ENCODE data around the gene ADARB2. TPM values are rescaled to one million over a fixed set of nuclear protein-coding genes. Genes with fewer than 3 reads are reported as not detected.
A peak's percentile ranks its signal among the peaks of the same experiment; 100 is the strongest.

ADARB2 gene
- total RNA-seq, 1 experiment from 2014 or later, result 0.90 TPM

DNA sequence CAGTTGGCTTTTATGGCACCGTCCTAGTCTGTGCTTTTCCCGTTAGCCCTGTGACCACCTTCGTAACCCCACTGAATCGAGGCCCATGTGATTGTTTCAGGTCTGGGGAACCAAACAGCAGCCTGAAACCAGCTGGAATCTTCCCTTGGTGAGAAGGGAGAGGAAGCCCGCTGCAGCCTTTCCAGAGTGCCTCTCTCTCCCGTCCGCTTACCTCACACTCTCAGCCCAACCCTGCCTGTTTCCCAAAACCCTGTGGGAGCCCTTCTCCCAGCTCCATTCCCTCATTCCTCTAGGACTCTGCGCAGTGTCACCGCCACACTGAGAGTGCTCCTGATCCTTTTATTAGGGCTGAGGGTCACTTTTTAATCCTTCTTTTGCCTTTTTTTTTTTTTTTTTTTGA, 541.5 kb downstream of the ADARB2 start:
- in situ Hi-C loops (cut with HindIII; ENCODE audit: low pct_unique_long_range_greater_than_20kb, low sequenced_read_pairs), result no loop called here
- DNase-seq (ENCODE audit: low read depth, low spot score), result no peak

DNA sequence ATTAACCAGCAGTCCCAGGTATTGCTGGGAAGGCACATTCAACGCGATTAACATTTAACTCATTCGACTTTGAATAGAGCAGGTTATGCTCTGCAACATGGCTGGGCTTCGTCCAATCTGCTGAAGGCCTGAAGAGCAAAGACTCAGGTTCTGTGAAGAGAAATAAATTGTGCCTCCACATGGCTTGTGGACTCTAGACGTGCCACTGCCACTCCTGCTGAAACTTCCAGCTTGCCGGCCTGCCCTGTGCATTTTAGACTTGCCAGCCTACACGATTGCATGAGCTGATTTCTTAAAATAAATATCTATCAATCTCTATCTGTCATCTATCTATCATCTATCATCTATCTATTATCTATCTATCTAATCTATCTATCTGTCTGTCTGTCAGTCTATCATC, 543.2 kb downstream of the ADARB2 start:
- in situ Hi-C loops (cut with HindIII; ENCODE audit: low pct_unique_long_range_greater_than_20kb, low sequenced_read_pairs), result no loop called here

DNA sequence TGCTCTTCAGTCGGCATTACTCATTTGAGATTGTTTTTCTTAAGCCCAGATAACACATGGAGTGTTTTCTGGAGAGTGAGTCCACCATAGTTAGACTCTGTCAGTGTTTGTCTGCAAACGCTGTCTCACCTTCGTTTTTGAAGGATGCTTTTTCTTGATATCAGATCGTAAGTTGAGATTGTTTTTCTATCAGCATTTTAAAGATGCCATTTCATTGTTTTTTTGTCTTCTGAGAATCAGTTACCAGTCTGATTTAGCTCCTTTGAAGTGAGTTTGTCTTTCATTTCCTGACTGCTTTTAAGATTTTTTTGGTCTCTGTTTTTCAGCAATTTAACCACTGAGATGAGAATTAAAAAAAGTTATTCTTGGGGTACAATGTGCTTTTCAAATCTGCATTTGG, 543.8 kb downstream of the ADARB2 start:
- no peak for DNase-seq (ENCODE audit: low read depth, low spot score)
- in situ Hi-C loops (cut with HindIII; ENCODE audit: low pct_unique_long_range_greater_than_20kb, low sequenced_read_pairs), result no loop called here

More for the DNA sequence above, 543.2 kb downstream of the ADARB2 start:
- DNase-seq (ENCODE audit: low read depth, low spot score), result no peak

DNA sequence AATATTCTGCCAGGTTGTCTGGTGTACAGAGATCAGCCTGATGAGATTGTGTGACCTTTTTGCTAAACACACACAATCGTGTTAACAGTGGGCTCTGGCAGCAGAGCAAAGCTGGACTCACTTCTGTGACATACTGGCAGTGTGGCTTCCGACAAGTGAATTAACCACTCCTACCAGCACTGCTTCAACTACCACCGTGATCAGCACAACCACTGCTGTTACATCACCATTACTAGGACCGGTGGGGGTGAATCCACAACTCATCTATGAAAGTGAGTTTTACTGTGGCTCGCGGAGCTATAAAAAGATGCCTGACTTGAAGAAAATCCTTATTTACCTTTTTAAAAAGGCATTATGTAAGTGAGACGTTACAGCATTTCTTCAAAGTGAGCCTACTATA, 545.6 kb downstream of the ADARB2 start:
- in situ Hi-C loops (cut with HindIII; ENCODE audit: low pct_unique_long_range_greater_than_20kb, low sequenced_read_pairs), result no loop called here
- no peak for DNase-seq (ENCODE audit: low read depth, low spot score)

DNA sequence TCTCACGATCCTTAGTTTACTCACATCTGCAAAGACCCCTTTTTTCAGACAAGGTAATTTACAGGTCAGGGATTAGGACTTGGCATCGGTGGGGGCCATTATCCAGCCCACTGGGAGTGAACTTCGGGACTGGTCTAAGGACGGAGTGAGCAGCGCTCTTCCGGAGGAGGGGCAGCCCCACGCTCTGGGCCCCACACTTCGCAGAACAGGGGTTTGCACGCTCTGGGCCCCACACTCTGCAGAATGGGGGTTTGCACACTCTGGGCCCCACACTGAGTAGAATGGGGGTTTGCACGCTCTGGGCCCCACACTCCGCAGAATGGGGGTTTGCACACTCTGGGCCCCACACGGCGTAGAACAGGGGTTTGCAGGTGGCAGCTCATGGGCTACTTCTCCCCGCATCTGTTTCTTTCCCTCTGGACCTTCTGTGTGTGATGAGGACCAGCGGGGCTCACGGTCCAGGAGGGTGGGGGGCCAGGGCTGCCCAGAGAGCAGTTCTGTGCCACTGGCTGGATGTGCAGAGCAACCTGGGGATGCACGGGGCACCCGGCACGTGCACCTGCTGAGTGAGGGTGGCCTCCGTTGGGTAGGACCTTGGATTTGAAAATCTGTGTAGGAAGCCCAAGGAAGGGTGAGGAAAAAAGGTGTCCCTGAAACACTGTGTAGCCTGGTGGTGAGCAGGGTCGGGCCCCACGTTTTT, 546.4 kb downstream of the ADARB2 start:
- in situ Hi-C loops (cut with HindIII; ENCODE audit: low pct_unique_long_range_greater_than_20kb, low sequenced_read_pairs), result no loop called here

DNA sequence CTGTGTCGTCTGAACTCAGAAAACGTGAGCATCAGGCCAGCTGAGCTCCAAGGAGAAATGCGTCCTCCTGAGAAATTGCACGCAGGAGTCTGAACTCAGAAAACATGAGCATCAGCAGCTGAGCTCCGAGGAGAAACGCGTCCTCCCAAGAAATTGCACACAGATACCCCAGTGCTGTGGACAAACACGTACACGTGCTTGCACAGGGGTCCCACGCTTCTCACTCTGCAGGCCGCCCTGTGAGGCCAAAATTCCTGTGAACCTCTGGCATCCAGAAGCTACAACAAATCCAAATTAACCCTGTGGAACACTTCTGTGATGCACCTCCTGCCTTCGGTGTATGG, 547.3 kb downstream of the ADARB2 start:
- in situ Hi-C loops (cut with HindIII; ENCODE audit: low pct_unique_long_range_greater_than_20kb, low sequenced_read_pairs), result no loop called here
- DNase-seq (ENCODE audit: low read depth, low spot score), result no peak

More for the DNA sequence above, 546.4 kb downstream of the ADARB2 start:
- DNase-seq (ENCODE audit: low read depth, low spot score), result no peak

DNA sequence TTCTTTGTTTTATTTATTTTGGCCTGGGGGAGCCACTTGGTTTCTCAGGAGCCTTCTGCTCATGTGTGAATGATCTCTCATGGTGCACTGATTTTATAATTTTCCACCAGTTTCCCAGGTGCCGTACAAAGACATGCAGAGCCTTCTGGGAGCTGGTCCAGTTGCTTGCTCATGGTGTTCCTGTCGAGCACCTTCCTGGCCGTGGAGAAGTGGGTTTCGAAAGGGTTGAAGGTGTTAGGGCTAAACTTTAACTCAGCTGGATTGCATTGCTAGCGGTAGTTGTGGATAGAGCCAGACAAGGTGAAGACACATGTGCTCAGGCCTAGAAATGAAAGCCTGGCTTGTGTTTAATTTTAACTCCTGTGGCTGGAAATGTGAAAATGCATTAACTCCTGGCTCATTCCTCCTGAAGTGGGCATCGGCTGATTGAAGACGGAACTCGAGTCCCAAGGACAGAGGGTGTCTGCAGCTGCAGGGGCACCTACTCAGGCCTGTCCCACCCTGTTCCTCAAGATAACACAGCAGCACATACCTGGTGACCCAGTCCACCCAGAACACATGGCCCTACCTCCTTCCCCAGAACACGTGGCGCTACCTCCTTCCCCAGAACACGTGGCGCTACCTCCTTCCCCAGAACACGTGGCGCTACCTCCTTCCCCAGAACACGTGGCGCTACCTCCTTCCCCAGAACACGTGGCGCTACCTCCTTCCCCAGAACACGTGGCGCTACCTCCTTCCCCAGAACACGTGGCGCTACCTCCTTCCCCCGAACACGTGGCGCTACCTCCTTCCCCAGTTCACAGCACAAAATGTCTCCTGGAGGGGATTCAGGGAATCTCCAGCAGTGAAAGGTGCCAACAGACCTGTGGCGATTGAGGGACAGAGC, 547.9 kb downstream of the ADARB2 start:
- in situ Hi-C loops (cut with HindIII; ENCODE audit: low pct_unique_long_range_greater_than_20kb, low sequenced_read_pairs), result no loop called here
- DNase-seq (ENCODE audit: low read depth, low spot score), result no peak

DNA sequence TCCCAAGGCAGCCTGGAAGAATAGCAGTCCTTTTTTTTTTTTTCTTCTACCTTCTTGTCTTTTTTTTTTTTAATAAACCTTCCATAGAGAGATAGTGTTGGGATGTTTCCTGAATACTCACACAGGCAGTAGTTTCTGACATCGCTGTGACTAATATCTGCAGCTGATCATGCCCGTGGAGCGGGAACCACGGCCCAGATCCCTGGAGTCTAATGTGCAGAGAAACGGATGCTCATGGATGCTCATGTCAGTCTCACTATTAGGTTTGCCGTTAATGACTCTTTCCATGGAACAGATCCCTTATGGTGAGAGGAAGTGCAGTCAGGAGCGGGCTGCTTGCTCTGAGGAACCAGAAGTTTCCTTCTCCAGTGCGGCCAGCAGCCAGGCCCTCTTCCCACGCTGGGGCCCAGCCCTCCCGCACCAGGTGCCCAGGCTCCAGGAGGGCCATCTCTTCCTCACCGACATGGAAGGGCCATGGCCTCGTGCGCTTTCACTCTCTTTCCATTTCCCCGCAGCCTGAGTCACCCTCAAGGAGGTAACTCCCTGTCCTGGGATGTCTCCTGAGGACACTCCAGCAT, 548.7 kb downstream of the ADARB2 start:
- in situ Hi-C loops (cut with HindIII; ENCODE audit: low pct_unique_long_range_greater_than_20kb, low sequenced_read_pairs), result no loop called here
- no peak for DNase-seq (ENCODE audit: low read depth, low spot score)

DNA sequence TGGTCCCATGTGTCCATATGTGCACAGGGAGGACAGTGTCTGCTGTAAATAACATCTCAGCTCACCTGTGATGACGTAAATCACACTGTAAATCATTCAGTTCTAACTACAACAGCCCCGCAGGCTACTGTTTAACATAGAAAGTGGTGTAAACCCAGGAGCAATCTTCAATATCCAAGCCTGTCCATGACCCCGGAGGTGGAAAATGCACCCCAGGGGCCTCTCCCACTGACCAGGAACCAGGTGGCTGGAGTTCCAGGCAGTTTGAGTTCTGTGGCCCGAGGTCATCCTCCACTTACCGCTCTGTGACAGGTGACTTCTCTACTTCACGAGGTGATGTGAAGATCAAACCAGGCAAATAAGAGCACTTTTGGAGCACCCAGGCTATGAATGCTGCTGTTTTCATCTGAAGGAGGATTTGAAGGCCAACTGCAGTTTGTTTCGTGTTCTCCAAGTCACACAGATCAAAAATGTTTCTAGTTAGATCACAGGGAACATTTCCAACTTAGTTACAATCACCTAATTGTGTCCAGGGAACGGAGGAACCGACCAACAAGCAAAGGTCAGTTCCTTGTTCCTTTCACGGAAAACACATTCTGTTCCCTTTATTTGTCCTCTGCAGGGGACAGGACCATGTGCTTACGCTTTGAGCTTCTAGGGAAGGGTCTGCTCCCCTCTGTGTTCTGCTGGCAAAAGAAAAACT, 549.3 kb downstream of the ADARB2 start:
- in situ Hi-C loops (cut with HindIII; ENCODE audit: low pct_unique_long_range_greater_than_20kb, low sequenced_read_pairs), result no loop called here
- peak; percentile 43 for DNase-seq (ENCODE audit: low read depth, low spot score)

DNA sequence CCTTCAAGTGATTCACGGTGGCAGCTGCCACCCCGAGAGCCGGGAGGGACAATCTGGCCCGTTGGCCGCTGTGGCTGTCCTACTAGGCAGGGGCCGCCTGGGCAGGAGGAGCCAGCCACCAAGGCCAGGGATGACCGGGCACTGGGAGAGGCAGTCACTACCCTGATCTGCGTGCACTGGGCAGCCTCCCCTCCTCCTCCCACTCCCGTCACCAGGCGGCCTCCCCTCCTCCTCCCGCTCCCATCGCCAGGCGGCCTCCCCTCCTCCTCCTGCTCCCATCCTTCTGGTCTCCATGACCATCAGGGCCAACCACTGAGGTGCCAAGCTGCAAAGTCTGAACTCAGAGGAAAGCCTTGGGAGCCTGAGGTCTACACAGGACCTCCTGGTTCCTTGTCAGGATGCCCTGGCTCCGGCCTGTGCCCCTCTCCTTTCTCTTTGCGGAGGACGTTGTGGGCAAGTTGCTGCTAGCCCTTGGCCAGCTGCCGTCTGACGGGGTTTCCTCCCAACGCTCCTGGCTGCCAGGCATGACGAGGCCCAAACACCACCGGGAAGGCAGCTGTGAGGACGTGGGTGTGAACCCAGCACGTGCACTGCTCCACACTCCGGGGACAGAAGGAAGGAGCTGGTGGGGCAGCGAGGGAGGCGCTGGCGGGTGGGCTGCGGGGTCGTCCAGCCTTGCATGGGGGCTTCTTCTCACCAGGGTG, 550.0 kb downstream of the ADARB2 start:
- DNase-seq (ENCODE audit: low read depth, low spot score), result no peak
- in situ Hi-C loops (cut with HindIII; ENCODE audit: low pct_unique_long_range_greater_than_20kb, low sequenced_read_pairs), result no loop called here

DNA sequence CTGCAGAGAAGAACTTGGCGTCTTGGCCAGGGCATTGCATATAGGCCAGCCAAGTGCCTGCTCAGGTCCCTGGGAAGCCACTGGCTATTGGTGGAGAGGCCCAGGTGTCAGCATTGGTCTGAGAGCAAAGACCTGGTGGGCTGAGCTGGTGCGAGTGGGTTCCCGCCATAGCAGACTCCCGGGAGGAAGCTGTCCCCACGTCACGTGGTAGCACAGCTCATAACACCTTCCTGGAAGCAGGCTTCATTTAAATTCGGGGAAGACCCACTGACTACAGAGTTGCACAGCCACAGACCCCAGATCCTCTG, 550.7 kb downstream of the ADARB2 start:
- no peak for DNase-seq (ENCODE audit: low read depth, low spot score)
- in situ Hi-C loops (cut with HindIII; ENCODE audit: low pct_unique_long_range_greater_than_20kb, low sequenced_read_pairs), result no loop called here

DNA sequence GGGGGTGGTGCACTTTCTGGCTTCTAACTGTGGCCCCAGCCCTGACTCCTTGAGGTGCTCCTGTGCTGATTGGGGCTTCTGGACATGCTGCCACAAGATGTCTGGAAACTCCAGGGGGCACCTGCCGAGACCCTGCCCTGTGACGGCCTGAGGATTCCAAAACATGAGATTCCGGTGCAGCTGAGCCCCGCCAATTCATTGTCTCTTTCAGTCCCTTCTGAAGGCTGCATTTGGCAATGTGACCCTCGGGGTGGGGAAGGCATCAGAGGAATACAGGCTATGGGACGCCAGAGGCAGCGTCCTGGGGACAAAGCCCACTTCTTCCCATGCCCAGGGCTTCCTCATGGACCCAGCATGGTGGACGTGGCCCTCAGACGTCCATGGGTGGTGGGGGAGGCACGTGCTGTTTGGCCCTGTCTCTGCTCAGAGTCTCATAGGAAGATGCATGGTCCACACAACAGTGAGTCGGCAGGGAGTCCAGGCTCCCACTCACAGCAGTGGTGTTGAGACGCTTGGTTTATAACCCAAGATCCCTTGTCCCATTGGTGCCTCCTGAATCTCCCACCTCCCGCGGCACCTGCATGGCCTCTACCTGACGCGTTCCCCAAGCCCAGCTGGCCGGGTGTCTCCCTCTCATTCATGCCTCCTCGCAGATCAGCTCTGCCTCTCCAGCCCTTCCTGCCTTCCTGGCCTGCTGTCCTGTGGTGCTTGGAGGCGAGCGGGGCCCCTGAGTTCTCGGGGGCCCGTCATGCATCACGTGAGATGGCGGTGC, 551.2 kb downstream of the ADARB2 start:
- DNase-seq (ENCODE audit: low read depth, low spot score), result no peak
- in situ Hi-C loops (cut with HindIII; ENCODE audit: low pct_unique_long_range_greater_than_20kb, low sequenced_read_pairs), result no loop called here

DNA sequence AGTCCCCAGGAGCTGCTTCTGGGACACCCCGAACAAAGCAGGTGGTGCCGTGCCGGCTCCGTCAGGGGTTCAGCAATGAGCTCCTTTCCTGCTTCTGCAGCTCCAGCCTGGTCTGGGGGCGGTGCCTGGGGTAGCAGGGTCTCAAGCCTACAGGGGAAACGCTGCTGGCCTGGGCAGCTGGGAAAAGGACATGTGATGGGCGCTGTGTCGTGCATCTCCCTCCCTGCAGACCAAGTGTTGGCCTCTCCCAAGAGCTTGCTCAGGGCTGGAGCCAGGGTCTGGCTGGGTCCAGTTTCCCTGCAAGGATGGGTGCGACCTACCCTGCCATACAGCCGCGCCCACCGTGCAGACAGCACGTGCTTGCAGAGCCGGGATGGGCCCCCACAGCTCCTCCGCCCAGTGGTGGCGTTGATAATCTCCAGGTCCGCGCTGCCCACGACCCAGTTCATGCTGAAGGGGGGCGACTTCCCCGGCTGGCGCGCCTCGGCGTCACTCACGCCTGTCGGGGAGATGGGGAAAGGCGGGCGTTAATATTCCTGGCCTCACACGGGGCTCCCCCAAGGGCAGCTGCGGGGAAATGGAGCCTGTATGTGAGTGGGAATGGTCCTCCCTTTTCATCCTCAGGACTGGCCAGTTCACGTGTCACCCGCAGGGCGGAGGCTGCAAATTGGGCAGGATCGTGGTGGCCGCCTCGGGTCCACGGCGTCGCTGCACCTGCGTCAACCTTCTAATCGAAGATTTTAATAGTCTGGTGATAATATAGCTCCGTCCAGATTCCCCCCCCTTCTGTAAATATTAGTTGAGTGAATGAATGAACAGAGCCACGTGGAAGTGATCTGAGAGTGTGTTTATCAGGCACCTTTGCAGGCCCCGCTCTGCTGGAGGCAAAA, 552.5 kb downstream of the ADARB2 start:
- DNase-seq (ENCODE audit: low read depth, low spot score), result no peak
- in situ Hi-C loops (cut with HindIII; ENCODE audit: low pct_unique_long_range_greater_than_20kb, low sequenced_read_pairs), result no loop called here

DNA sequence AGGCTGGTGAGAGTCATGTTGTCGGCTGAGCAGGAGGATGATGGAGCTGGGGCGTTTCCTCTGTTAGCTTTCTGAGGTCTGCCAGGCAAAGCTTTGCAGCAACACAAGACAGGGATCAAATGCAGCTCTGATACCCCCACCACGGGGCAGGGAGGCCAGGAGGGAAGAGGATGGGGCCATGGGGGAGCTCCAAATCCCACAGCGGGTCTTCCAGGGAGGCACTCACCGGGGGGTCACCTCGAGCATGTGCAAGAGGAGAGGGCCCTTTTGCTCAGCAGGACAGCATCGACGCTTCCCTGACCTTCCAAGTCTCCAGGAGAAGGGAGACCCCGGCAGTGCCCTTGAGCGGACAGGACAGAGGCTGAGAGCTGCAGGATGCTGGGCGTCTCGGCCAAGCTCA, 553.6 kb downstream of the ADARB2 start:
- DNase-seq (ENCODE audit: low read depth, low spot score), result no peak
- in situ Hi-C loops (cut with HindIII; ENCODE audit: low pct_unique_long_range_greater_than_20kb, low sequenced_read_pairs), result no loop called here

DNA sequence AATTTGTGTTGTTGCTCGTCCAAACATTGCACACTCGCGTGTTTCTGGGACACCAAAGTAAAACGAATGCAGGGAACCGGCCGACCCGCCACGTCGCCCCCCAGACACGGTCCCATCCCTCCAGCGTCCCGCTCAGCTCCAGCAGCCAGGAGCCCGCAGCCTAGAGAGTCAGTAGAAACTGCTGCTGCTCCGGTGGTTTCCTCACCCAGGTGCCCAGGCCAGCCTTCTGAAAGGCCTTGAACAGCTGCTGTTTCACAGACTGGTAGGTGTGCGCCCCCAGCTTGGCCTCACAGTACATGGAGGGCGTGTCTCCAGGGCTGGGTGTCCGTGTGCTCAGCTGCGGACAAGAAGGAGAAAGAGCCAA, 554.3 kb downstream of the ADARB2 start:
- in situ Hi-C loops (cut with HindIII; ENCODE audit: low pct_unique_long_range_greater_than_20kb, low sequenced_read_pairs), result no loop called here
- DNase-seq (ENCODE audit: low read depth, low spot score), result no peak

DNA sequence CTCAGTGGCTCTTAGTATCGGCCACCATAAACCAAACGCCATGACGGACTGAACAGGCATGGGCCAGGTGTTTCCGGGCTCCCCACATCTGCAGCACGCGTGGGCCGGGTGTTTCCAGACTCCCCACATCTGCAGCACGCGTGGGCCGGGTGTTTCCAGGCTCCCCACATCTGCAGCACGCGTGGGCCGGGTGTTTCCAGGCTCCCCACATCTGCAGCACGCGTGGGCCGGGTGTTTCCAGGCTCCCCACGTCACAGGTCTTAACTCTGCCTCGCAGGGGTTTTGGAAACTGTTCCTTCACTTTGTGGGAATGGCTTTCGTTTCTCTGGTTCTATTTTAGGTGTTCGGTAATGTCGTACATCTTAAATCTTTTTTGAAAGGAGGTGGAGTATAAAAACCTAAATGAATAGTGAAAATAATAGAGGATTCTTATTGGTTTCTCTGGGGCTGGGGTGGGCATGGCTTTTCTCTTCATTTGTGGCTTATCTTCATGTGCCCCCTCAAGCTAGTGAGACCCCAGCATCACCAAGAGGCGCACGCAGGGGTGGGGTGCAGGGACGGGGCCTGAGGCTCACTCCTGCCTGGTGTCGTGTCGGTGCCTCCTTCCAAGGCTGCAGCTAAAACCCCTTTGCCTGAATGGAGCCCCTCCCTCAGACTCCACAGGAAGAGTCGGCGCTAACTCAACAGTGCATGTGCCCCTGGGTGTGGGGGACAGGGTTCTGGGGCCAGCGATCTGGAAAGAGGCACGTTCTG, 554.9 kb downstream of the ADARB2 start:
- in situ Hi-C loops (cut with HindIII; ENCODE audit: low pct_unique_long_range_greater_than_20kb, low sequenced_read_pairs), result no loop called here

More for the DNA sequence above, 554.9 kb downstream of the ADARB2 start:
- no peak for DNase-seq (ENCODE audit: low read depth, low spot score)
